ENCODE results near the gene INPP4B. TPM values are rescaled to one million over a fixed set of nuclear protein-coding genes. Genes with fewer than 3 reads are reported as not detected.

Gene INPP4B
- polyA plus RNA-seq, 1 of the 3 experiments (the other 2 are of a cell fraction) = 0.08 TPM

- POLR2A ChIA-PET = no interaction called here
- H3K9me2 ChIP-seq = no peaks in the 10 kb centered on the region
- H3K27me3 ChIP-seq (ENCODE audit: insufficient read depth) = no peaks in the 10 kb centered on the region
- H3K9me3 ChIP-seq = no peaks in the 10 kb centered on the region
- H3K4me2 ChIP-seq = no peak overlapping the region
- no peaks in the 10 kb centered on the region; the same call in 1 of the 2 replicates for H3K79me2 ChIP-seq (ENCODE audit: insufficient read depth)
- CTCF ChIA-PET = no interaction called here
- no peak for DNase-seq
- 72% methylated on average over 2 of the region's 2 CpGs for WGBS (ENCODE audit: low lambda C conversion rate)
- no peak for TF ChIP-seq TEAD4 (IDR thresholded peaks at IDR 0.05; ENCODE audit: borderline replicate concordance, insufficient read depth)
- TF ChIP-seq RXRA (IDR thresholded peaks at IDR 0.05; ENCODE audit: borderline replicate concordance, low read depth) = no peak
- no peak for TF ChIP-seq GATA2 (CRISPR knock-in tag; IDR thresholded peaks at IDR 0.05)
- no peak for TF ChIP-seq CHD2 (IDR thresholded peaks at IDR 0.05; ENCODE audit: low read length, partially characterized antibody)
- no peak for TF ChIP-seq MXI1 (IDR thresholded peaks at IDR 0.05; ENCODE audit: low read depth, low read length)
- no peak for TF ChIP-seq RAD21 (IDR thresholded peaks at IDR 0.05; ENCODE audit: low read length)
- no peak for TF ChIP-seq FOXM1 (IDR thresholded peaks at IDR 0.05; ENCODE audit: low read depth)
- TF ChIP-seq USF1 (IDR thresholded peaks at IDR 0.05; ENCODE audit: borderline replicate concordance, low read depth) = no peak
- TF ChIP-seq RCOR1 (IDR thresholded peaks at IDR 0.05; ENCODE audit: low read length) = no peak
- no peak for TF ChIP-seq SMC3 (IDR thresholded peaks at IDR 0.05; ENCODE audit: low read depth, low read length)
- no peak for TF ChIP-seq NFIC (IDR thresholded peaks at IDR 0.05; ENCODE audit: borderline replicate concordance)
- TF ChIP-seq EP300 (IDR thresholded peaks at IDR 0.05; ENCODE audit: borderline replicate concordance in 1 of 2, low read depth in 1 of 2, low read length in 1 of 2) = no peak
- no peak for TF ChIP-seq JUND (IDR thresholded peaks at IDR 0.05)
- no peak for TF ChIP-seq RFX5 (IDR thresholded peaks at IDR 0.05; ENCODE audit: low read length)
- TF ChIP-seq, protein P1, sequence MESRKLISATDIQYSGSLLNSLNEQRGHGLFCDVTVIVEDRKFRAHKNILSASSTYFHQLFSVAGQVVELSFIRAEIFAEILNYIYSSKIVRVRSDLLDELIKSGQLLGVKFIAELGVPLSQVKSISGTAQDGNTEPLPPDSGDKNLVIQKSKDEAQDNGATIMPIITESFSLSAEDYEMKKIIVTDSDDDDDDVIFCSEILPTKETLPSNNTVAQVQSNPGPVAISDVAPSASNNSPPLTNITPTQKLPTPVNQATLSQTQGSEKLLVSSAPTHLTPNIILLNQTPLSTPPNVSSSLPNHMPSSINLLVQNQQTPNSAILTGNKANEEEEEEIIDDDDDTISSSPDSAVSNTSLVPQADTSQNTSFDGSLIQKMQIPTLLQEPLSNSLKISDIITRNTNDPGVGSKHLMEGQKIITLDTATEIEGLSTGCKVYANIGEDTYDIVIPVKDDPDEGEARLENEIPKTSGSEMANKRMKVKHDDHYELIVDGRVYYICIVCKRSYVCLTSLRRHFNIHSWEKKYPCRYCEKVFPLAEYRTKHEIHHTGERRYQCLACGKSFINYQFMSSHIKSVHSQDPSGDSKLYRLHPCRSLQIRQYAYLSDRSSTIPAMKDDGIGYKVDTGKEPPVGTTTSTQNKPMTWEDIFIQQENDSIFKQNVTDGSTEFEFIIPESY (IDR thresholded peaks at IDR 0.05; ENCODE audit: borderline replicate concordance, low read depth) = no peak
- TF ChIP-seq NRF1 (IDR thresholded peaks at IDR 0.05; ENCODE audit: low read depth, low read length) = no peak
- TF ChIP-seq ELF1 (IDR thresholded peaks at IDR 0.05) = no peak
- no peak for TF ChIP-seq EZH2phosphoT487 (IDR thresholded peaks at IDR 0.05; ENCODE audit: borderline replicate concordance, low read depth)
- no peak for TF ChIP-seq MEF2A (IDR thresholded peaks at IDR 0.05; ENCODE audit: borderline replicate concordance, low read depth)
- TF ChIP-seq FOSL2 (IDR thresholded peaks at IDR 0.05; ENCODE audit: borderline replicate concordance, low read depth) = no peak
- H3F3A ChIP-seq (replicated peaks; ENCODE audit: insufficient read depth) = no peaks in the 10 kb centered on the region
- no peaks in the 10 kb centered on the region for H4K20me1 ChIP-seq (ENCODE audit: insufficient read depth)
- no peak overlapping the region for H3K4me3 ChIP-seq (ENCODE audit: low read depth in 2 of 2, low read length in 1 of 2)
- no peak overlapping the region for H3K9ac ChIP-seq
- H3K36me3 ChIP-seq (replicated peaks in 1 of 2; ENCODE audit: control insufficient read depth in 1 of 2, insufficient read depth in 2 of 2, low read length in 1 of 2) = no peaks in the 10 kb centered on the region
- H3K27ac ChIP-seq (ENCODE audit: low read depth in 2 of 2, low read length in 1 of 2) = no peak overlapping the region
- H2AFZ ChIP-seq (ENCODE audit: low read depth) = no peak overlapping the region
- no peaks in the 10 kb centered on the region for H3K4me1 ChIP-seq (ENCODE audit: control insufficient read depth in 1 of 2, insufficient read depth in 2 of 2, low read depth in 1 of 2, low read length in 1 of 2)
Observed at GRCh38 chr4:142713282-142714030, 132.6 kb downstream of the INPP4B start.
